ENCODE measurements around the gene FAM200C.

The FAM200C gene

DNA sequence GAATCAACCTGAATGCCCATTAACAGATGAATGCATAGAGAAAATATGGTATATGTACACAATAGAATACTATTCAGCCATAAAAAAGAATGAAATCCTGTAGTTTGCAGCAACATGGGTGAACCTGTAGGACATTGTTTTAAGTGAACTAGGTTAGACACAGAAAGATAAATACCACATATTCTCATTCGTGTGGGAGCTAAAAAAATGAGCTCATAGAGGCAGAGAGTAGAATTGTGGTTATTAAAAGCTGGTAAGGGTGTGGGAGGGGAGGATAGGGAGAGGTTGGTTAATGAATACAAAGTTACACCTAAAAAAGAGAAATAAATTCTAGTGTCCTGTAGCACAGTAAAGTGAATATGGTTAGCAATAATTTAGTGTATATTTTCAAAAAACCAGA lies 45.3 kb upstream of the FAM200C start:
- WGBS (ENCODE audit: extremely low coverage, insufficient coverage, insufficient read length): no CpG with 5 or more reads among the region's 1 CpG

DNA sequence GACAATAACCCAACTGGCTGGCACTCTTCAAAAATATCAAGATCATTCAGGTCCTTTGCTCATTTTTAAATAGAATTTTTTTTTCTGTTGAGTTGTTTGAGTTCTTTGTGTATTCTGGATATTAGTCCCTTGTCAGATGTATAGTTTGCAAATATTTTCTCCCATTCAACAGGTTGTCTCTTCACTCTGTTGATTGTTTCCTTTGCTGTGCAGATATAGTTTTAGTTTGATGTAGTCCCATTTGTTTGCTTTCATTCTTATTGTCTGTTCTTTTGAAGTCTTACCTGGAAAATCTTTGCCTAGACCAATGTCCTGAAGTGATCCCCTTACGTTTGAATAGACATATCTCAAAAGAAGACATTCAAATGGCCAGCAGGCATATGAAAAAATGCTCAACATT lies 44.6 kb upstream of the FAM200C start:
- DNase-seq: no peak
- Histone ChIP-seq H2BK120ac (ENCODE audit: insufficient read depth, low read length, poor library complexity) (no peak overlapping the region), H3K27ac (ENCODE audit: low read depth, low read length) (no peak overlapping the region), H3K4me2 (ENCODE audit: low read length) (no peak overlapping the region), H3K36me3 (ENCODE audit: control insufficient read depth in 1 of 2, insufficient read depth in 2 of 2, low read length in 2 of 2) (no peaks in the 10 kb centered on the region), H3K9ac (ENCODE audit: low read length) (no peak overlapping the region), H2AK5ac (ENCODE audit: low read length) (no peak overlapping the region), H3K79me1 (ENCODE audit: low read length) (no peaks in the 10 kb centered on the region), H4K91ac (ENCODE audit: low read depth, low read length) (no peak overlapping the region), H3K18ac (ENCODE audit: low read length) (no peak overlapping the region), H3K4me3 (ENCODE audit: low read depth, low read length) (no peak overlapping the region), H3K4me1 (ENCODE audit: control insufficient read depth in 1 of 2, insufficient read depth in 2 of 2, low read length in 2 of 2) (no peaks in the 10 kb centered on the region), H3K4ac (ENCODE audit: low read depth, low read length) (no peak overlapping the region), H3K23ac (ENCODE audit: low read length) (no peak overlapping the region), H2BK12ac (ENCODE audit: low read length) (no peak overlapping the region), H3K9me3 (ENCODE audit: insufficient read depth, low read depth, low read length) (no peaks in the 10 kb centered on the region), H3K27me3 (ENCODE audit: insufficient read depth, low read length) (no peaks in the 10 kb centered on the region), H4K12ac (ENCODE audit: low read depth, low read length) (no peak overlapping the region), H3K79me2 (ENCODE audit: control insufficient read depth, insufficient read depth, low read length, poor library complexity) (no peaks in the 10 kb centered on the region), H4K8ac (ENCODE audit: low read depth, low read length) (no peak overlapping the region), H2BK5ac (ENCODE audit: low read depth, low read length, poor library complexity) (no peak overlapping the region), H3K14ac (ENCODE audit: low read length) (no peak overlapping the region), H2AFZ (ENCODE audit: insufficient read depth, low read length, poor library complexity) (no peak overlapping the region)
- WGBS (ENCODE audit: extremely low coverage, insufficient coverage, insufficient read length): no CpG with 5 or more reads among the region's 1 CpG

More for the DNA sequence above, 45.3 kb upstream of the FAM200C start:
- Histone ChIP-seq H4K91ac (ENCODE audit: low read depth, low read length) (no peak overlapping the region), H3K14ac (ENCODE audit: low read length) (no peak overlapping the region), H4K8ac (ENCODE audit: low read depth, low read length) (no peak overlapping the region), H3K18ac (ENCODE audit: low read length) (no peak overlapping the region), H2BK120ac (ENCODE audit: insufficient read depth, low read length, poor library complexity) (no peak overlapping the region), H2BK12ac (ENCODE audit: low read length) (no peak overlapping the region), H4K12ac (ENCODE audit: low read depth, low read length) (no peak overlapping the region), H2BK5ac (ENCODE audit: low read depth, low read length, poor library complexity) (no peak overlapping the region), H3K27me3 (ENCODE audit: insufficient read depth, low read length) (no peaks in the 10 kb centered on the region), H3K79me2 (ENCODE audit: control insufficient read depth, insufficient read depth, low read length, poor library complexity) (no peaks in the 10 kb centered on the region), H3K4me3 (ENCODE audit: low read depth, low read length) (no peak overlapping the region), H3K36me3 (ENCODE audit: control insufficient read depth in 1 of 2, insufficient read depth in 2 of 2, low read length in 2 of 2) (no peaks in the 10 kb centered on the region), H3K79me1 (ENCODE audit: low read length) (no peaks in the 10 kb centered on the region), H2AK5ac (ENCODE audit: low read length) (no peak overlapping the region), H2AFZ (ENCODE audit: insufficient read depth, low read length, poor library complexity) (no peak overlapping the region), H3K27ac (ENCODE audit: low read depth, low read length) (no peak overlapping the region), H3K9ac (ENCODE audit: low read length) (no peak overlapping the region), H3K23ac (ENCODE audit: low read length) (no peak overlapping the region), H3K4me2 (ENCODE audit: low read length) (no peak overlapping the region), H3K4me1 (ENCODE audit: control insufficient read depth in 1 of 2, insufficient read depth in 2 of 2, low read length in 2 of 2) (no peaks in the 10 kb centered on the region), H3K4ac (ENCODE audit: low read depth, low read length) (no peak overlapping the region), H3K9me3 (ENCODE audit: insufficient read depth, low read depth, low read length) (no peaks in the 10 kb centered on the region)
- DNase-seq: no peak

DNA sequence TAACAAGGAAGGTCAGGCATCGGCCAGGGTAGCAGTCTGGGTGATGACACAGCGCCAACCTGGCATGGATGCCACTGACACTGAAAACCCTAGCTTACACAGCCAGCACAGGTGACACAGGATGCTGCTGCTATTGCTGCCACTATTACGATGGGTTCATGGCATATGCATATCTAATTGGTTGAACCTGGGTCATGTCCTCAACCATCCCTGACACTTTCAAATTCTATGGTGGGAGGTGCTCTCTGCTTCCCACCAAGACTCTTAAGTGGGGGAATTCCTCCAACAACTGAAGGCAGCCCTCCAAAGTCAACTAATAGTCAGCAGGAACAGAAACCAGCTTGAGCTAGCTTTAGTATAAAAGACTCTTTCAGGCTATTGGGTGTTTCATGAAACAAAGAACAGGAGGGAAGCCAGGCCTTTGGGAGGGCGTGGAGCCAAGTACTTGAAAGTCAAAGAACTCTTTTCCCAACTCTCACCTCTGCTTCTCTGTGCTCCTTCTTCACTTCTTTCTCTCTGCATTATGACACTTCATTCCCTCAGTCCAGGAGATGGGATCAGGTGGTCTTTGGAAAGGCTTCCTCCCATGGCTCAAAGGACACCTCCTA lies 43.1 kb upstream of the FAM200C start:
- no peak overlapping the region for H2BK120ac ChIP-seq (ENCODE audit: insufficient read depth, low read length, poor library complexity)
- no peak overlapping the region for H4K12ac ChIP-seq (ENCODE audit: low read depth, low read length)
- H3K18ac ChIP-seq (ENCODE audit: low read length): no peak overlapping the region

DNA sequence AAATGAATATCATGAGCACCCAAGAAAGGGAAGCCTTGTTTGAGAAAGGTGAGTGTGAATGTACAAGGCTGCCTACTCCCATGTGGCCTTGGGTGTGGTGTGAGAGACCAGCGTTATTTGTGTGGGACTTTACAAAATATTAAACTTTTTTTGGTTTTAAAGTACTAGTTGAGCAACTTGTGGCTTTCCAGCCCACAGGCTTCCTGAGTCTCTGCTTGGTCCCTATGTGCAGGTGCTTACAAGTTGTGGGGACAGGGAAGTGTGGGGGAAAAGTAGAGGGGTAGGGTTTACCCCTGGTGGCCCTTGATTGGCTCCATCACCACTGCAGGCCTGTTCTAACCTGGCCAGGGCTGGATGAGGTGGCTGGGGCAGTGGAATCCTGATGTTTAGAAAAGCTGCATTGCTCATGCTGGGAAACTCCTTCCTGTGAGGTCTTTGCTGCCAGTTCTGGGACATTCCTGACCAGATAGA lies 41.5 kb upstream of the FAM200C start:
- H2AK5ac ChIP-seq (ENCODE audit: low read length): no peak overlapping the region
- no peak overlapping the region for H3K4ac ChIP-seq (ENCODE audit: low read depth, low read length)
- H3K4me1 ChIP-seq (ENCODE audit: control insufficient read depth in 1 of 2, insufficient read depth in 2 of 2, low read length in 2 of 2): peaks cover 0 to 1% of the 10 kb centered on the region in 2 experiments
- WGBS (ENCODE audit: extremely low coverage, insufficient coverage, insufficient read length): no CpG with 5 or more reads among the region's 1 CpG
- no peak overlapping the region for H3K27ac ChIP-seq (ENCODE audit: low read depth, low read length)
- H3K9ac ChIP-seq (ENCODE audit: low read length): no peak overlapping the region
- H2BK120ac ChIP-seq (ENCODE audit: insufficient read depth, low read length, poor library complexity): no peak overlapping the region
- H3K79me2 ChIP-seq (ENCODE audit: control insufficient read depth, insufficient read depth, low read length, poor library complexity): no peaks in the 10 kb centered on the region
- H3K27me3 ChIP-seq (ENCODE audit: insufficient read depth, low read length): no peaks in the 10 kb centered on the region
- no peak overlapping the region for H2BK5ac ChIP-seq (ENCODE audit: low read depth, low read length, poor library complexity)
- H3K14ac ChIP-seq (ENCODE audit: low read length): no peak overlapping the region
- no peak overlapping the region for H3K18ac ChIP-seq (ENCODE audit: low read length)
- DNase-seq: no peak
- H4K8ac ChIP-seq (ENCODE audit: low read depth, low read length): no peak overlapping the region
- no peak overlapping the region for H3K4me3 ChIP-seq (ENCODE audit: low read depth, low read length)
- no peak overlapping the region for H4K91ac ChIP-seq (ENCODE audit: low read depth, low read length)
- H2AFZ ChIP-seq (ENCODE audit: insufficient read depth, low read length, poor library complexity): no peak overlapping the region
- no peak overlapping the region for H3K4me2 ChIP-seq (ENCODE audit: low read length)
- no peaks in the 10 kb centered on the region for H3K9me3 ChIP-seq (ENCODE audit: insufficient read depth, low read depth, low read length)
- no peak overlapping the region for H2BK12ac ChIP-seq (ENCODE audit: low read length)
- H3K36me3 ChIP-seq (ENCODE audit: control insufficient read depth in 1 of 2, insufficient read depth in 2 of 2, low read length in 2 of 2): no peaks in the 10 kb centered on the region
- H3K23ac ChIP-seq (ENCODE audit: low read length): no peak overlapping the region
- H3K79me1 ChIP-seq (ENCODE audit: low read length): no peaks in the 10 kb centered on the region
- H4K12ac ChIP-seq (ENCODE audit: low read depth, low read length): no peak overlapping the region

More for the DNA sequence above, 43.1 kb upstream of the FAM200C start:
- H3K9ac ChIP-seq (ENCODE audit: low read length): no peak overlapping the region
- no peak overlapping the region for H2BK12ac ChIP-seq (ENCODE audit: low read length)
- peaks cover 0 to 1% of the 10 kb centered on the region in 2 experiments for H3K4me1 ChIP-seq (ENCODE audit: control insufficient read depth in 1 of 2, insufficient read depth in 2 of 2, low read length in 2 of 2)
- no peak overlapping the region for H2AK5ac ChIP-seq (ENCODE audit: low read length)
- no peaks in the 10 kb centered on the region for H3K79me2 ChIP-seq (ENCODE audit: control insufficient read depth, insufficient read depth, low read length, poor library complexity)
- no peak overlapping the region for H2AFZ ChIP-seq (ENCODE audit: insufficient read depth, low read length, poor library complexity)
- H4K91ac ChIP-seq (ENCODE audit: low read depth, low read length): no peak overlapping the region
- H3K27me3 ChIP-seq (ENCODE audit: insufficient read depth, low read length): no peaks in the 10 kb centered on the region
- H3K4ac ChIP-seq (ENCODE audit: low read depth, low read length): no peak overlapping the region
- H3K9me3 ChIP-seq (ENCODE audit: insufficient read depth, low read depth, low read length): no peaks in the 10 kb centered on the region
- no peak for DNase-seq
- H2BK5ac ChIP-seq (ENCODE audit: low read depth, low read length, poor library complexity): no peak overlapping the region
- H3K27ac ChIP-seq (ENCODE audit: low read depth, low read length): no peak overlapping the region
- H4K8ac ChIP-seq (ENCODE audit: low read depth, low read length): no peak overlapping the region
- no peaks in the 10 kb centered on the region for H3K79me1 ChIP-seq (ENCODE audit: low read length)
- no peak overlapping the region for H3K23ac ChIP-seq (ENCODE audit: low read length)
- H3K4me3 ChIP-seq (ENCODE audit: low read depth, low read length): no peak overlapping the region
- no peaks in the 10 kb centered on the region for H3K36me3 ChIP-seq (ENCODE audit: control insufficient read depth in 1 of 2, insufficient read depth in 2 of 2, low read length in 2 of 2)
- WGBS (ENCODE audit: extremely low coverage, insufficient coverage, insufficient read length): no CpG with 5 or more reads among the region's 4 CpGs
- no peak overlapping the region for H3K14ac ChIP-seq (ENCODE audit: low read length)
- no peak overlapping the region for H3K4me2 ChIP-seq (ENCODE audit: low read length)

All from trophoblast cell (in vitro differentiated cells and primary cell).